ENCODE results near the gene SH3RF1.

GRCh38 chr4:169184236-169184635 lies 86.5 kb downstream of the SH3RF1 start:
- TF ChIP-seq YY1 (IDR thresholded peaks at IDR 0.05; ENCODE audit: insufficient read depth, insufficient replicate concordance, low read depth, low read length) (no peak), ZNF552 (CRISPR knock-in tag; IDR thresholded peaks at IDR 0.05; ENCODE audit: borderline replicate concordance) (no peak), HMGXB4 (CRISPR knock-in tag; IDR thresholded peaks at IDR 0.05; ENCODE audit: borderline replicate concordance in 1 of 2, low read depth in 1 of 2) (no peak), PCBP2 (optimal IDR thresholded peaks at IDR 0.05; ENCODE audit: low read depth, low read length, poor library complexity, severe bottlenecking) (no peak), HDAC1 (CRISPR knock-in tag; IDR thresholded peaks at IDR 0.05) (no peak), ZNF598 (CRISPR knock-in tag; IDR thresholded peaks at IDR 0.05; ENCODE audit: borderline replicate concordance) (no peak), ZBTB42 (CRISPR knock-in tag; IDR thresholded peaks at IDR 0.05) (no peak), RFXAP (CRISPR knock-in tag; IDR thresholded peaks at IDR 0.05; ENCODE audit: borderline replicate concordance) (no peak), CHD4 (IDR thresholded peaks at IDR 0.05; ENCODE audit: borderline replicate concordance, low read length) (no peak), CREB1 (IDR thresholded peaks at IDR 0.05) (no peak), CREB1 (CRISPR knock-in tag; IDR thresholded peaks at IDR 0.05) (no peak), PBX2 (CRISPR knock-in tag; IDR thresholded peaks at IDR 0.05) (no peak), ZNF263 (CRISPR knock-in tag; IDR thresholded peaks at IDR 0.05) (no peak)

Measured in HepG2 (cell line).